Measurements from ENCODE around the gene CNNM1. TPM values are rescaled to one million over a fixed set of nuclear protein-coding genes. Genes with fewer than 3 reads are reported as not detected.

CNNM1 gene
- total RNA-seq, 1 experiment from 2014 or later = not detected

DNA sequence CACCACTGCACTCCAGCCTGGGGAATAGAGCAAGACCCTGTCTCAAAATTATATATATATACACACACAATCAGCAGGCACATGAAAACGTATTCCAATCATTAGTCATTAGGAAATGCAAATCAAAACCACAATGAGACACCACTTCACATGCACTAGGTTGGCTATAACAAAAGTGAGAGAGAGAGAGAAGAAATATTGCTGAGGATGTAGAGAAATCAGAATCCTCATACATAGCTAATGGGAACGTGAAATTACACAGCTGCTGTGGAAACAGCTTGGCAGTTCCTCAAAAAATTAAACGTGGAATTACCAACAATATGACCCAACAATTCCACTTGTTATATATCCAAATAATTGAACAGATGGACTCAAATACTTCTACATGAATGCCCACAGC, 43.3 kb upstream of the CNNM1 start:
- H3K4me1 Mint-ChIP-seq (ENCODE audit: low read depth, unreplicated experiment) = no peaks in the 10 kb centered on the region
- BruUV-seq (replicated peaks) = no TSS peak
- no peak overlapping the region for H3K4me3 ChIP-seq (ENCODE audit: low read depth, low read length)
- H3K9me3 Mint-ChIP-seq (ENCODE audit: unreplicated experiment) = no peaks in the 10 kb centered on the region
- H3K4me3 Mint-ChIP-seq (ENCODE audit: unreplicated experiment) = no peak overlapping the region
- H3K27me3 ChIP-seq (replicated peaks; ENCODE audit: control insufficient read depth, insufficient read depth, low read length) = no peaks in the 10 kb centered on the region
- intact Hi-C loops (cut with micrococcal nuclease; ENCODE audit: unreplicated experiment) = no loop called here
- H3K27me3 Mint-ChIP-seq (ENCODE audit: insufficient read depth, unreplicated experiment) = peaks cover 9% of the 10 kb centered on the region
- no peaks in the 10 kb centered on the region for H3K36me3 ChIP-seq (ENCODE audit: control insufficient read depth, insufficient read depth, low read length)
- TF ChIP-seq, protein P1, sequence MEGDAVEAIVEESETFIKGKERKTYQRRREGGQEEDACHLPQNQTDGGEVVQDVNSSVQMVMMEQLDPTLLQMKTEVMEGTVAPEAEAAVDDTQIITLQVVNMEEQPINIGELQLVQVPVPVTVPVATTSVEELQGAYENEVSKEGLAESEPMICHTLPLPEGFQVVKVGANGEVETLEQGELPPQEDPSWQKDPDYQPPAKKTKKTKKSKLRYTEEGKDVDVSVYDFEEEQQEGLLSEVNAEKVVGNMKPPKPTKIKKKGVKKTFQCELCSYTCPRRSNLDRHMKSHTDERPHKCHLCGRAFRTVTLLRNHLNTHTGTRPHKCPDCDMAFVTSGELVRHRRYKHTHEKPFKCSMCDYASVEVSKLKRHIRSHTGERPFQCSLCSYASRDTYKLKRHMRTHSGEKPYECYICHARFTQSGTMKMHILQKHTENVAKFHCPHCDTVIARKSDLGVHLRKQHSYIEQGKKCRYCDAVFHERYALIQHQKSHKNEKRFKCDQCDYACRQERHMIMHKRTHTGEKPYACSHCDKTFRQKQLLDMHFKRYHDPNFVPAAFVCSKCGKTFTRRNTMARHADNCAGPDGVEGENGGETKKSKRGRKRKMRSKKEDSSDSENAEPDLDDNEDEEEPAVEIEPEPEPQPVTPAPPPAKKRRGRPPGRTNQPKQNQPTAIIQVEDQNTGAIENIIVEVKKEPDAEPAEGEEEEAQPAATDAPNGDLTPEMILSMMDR (IDR thresholded peaks at IDR 0.05; ENCODE audit: insufficient read depth in 1 of 2, low read depth in 1 of 2, low read length in 1 of 2, severe bottlenecking in 1 of 2, unreplicated experiment in 1 of 2) = no peak
- ChIA-PET CTCF (no interaction called here), POLR2A (no interaction called here)
- no peak overlapping the region for H3K27ac Mint-ChIP-seq (ENCODE audit: unreplicated experiment)
- DNase-seq = no peak
- no peaks in the 10 kb centered on the region for H3K36me3 Mint-ChIP-seq (ENCODE audit: insufficient read depth, unreplicated experiment)
- peaks cover 5% of the 10 kb centered on the region; the same call in 1 of the 2 replicates for H3K9me3 ChIP-seq
- no peaks in the 10 kb centered on the region for H3K4me1 ChIP-seq

DNA sequence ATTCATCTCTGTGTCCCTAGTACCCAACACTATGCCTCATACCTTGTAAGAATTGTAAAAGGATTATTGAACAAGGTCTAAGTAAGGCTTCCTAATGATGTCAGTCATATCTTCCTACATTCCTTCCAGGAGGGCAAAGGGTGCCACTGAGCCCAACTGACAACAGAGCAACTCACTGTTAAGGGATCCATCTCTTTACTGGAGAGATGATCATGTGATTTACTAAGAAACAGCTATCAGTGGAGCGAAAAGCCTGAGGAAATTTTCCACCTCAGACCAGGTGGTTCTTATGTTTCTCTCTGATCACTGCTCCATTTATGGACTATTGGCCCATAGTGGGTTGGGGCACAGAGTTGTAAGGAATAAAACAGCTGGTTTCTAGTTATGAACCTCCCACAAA, 38.9 kb upstream of the CNNM1 start:
- H3K4me3 Mint-ChIP-seq (ENCODE audit: unreplicated experiment) = no peak overlapping the region
- H3K36me3 ChIP-seq (ENCODE audit: control insufficient read depth, insufficient read depth, low read length) = no peaks in the 10 kb centered on the region
- TF ChIP-seq, protein P1 (IDR thresholded peaks at IDR 0.05; ENCODE audit: insufficient read depth in 1 of 2, low read depth in 1 of 2, low read length in 1 of 2, severe bottlenecking in 1 of 2, unreplicated experiment in 1 of 2) = no peak
- ChIA-PET POLR2A (no interaction called here), CTCF (no interaction called here)
- no peaks in the 10 kb centered on the region for H3K27me3 ChIP-seq (replicated peaks; ENCODE audit: control insufficient read depth, insufficient read depth, low read length)
- no peak overlapping the region for H3K4me3 ChIP-seq (ENCODE audit: low read depth, low read length)
- H3K27me3 Mint-ChIP-seq (ENCODE audit: insufficient read depth, unreplicated experiment) = peaks cover 7% of the 10 kb centered on the region
- BruUV-seq (replicated peaks) = no TSS peak
- intact Hi-C loops (cut with micrococcal nuclease; ENCODE audit: unreplicated experiment) = no loop called here
- no peak overlapping the region for H3K27ac Mint-ChIP-seq (ENCODE audit: unreplicated experiment)
- no peak for DNase-seq
- H3K4me1 Mint-ChIP-seq (ENCODE audit: low read depth, unreplicated experiment) = no peaks in the 10 kb centered on the region
- no peaks in the 10 kb centered on the region for H3K4me1 ChIP-seq
- H3K36me3 Mint-ChIP-seq (ENCODE audit: insufficient read depth, unreplicated experiment) = no peaks in the 10 kb centered on the region
- no peaks in the 10 kb centered on the region for H3K9me3 ChIP-seq
- no peaks in the 10 kb centered on the region for H3K9me3 Mint-ChIP-seq (ENCODE audit: unreplicated experiment)

DNA sequence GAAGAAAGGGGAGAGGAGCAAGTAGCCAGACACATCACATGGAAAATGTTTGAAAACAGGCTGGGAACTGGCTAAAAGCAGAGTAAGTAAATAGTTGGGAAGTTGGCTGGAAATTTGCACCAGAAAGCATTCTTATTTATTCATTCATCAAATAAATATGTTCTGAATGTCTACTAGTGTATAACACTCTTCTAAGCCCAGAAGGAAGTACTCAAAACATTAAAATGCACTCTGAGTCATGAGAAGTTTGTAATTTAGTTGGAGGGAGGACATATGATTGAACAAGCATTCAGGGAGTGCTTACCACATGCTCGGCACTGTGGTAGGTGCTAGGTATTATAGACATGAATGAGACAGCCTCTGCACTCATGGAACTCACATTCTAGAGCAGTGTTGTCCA, 37.0 kb upstream of the CNNM1 start:
- no peak overlapping the region for H3K27ac Mint-ChIP-seq (ENCODE audit: unreplicated experiment)
- no peak overlapping the region for H3K4me3 Mint-ChIP-seq (ENCODE audit: unreplicated experiment)
- POLR2A ChIA-PET = no interaction called here
- CTCF ChIA-PET = no interaction called here
- no TSS peak for BruUV-seq (replicated peaks)
- H3K9me3 ChIP-seq = no peaks in the 10 kb centered on the region
- peaks cover 5% of the 10 kb centered on the region for H3K27me3 Mint-ChIP-seq (ENCODE audit: insufficient read depth, unreplicated experiment)
- no peaks in the 10 kb centered on the region for H3K36me3 ChIP-seq (ENCODE audit: control insufficient read depth, insufficient read depth, low read length)
- TF ChIP-seq, protein P1 (IDR thresholded peaks at IDR 0.05; ENCODE audit: insufficient read depth in 1 of 2, low read depth in 1 of 2, low read length in 1 of 2, severe bottlenecking in 1 of 2, unreplicated experiment in 1 of 2) = no peak
- intact Hi-C loops (cut with micrococcal nuclease; ENCODE audit: unreplicated experiment) = no loop called here
- H3K27me3 ChIP-seq (replicated peaks; ENCODE audit: control insufficient read depth, insufficient read depth, low read length) = no peaks in the 10 kb centered on the region
- DNase-seq = no peak
- H3K4me3 ChIP-seq (ENCODE audit: low read depth, low read length) = no peak overlapping the region
- no peaks in the 10 kb centered on the region for H3K4me1 ChIP-seq
- H3K9me3 Mint-ChIP-seq (ENCODE audit: unreplicated experiment) = no peaks in the 10 kb centered on the region
- no peaks in the 10 kb centered on the region for H3K36me3 Mint-ChIP-seq (ENCODE audit: insufficient read depth, unreplicated experiment)
- no peaks in the 10 kb centered on the region for H3K4me1 Mint-ChIP-seq (ENCODE audit: low read depth, unreplicated experiment)
